ENCODE data around the gene RUBCNL.

- TF ChIP-seq CTCF (conservative IDR thresholded peaks at IDR 0.05; ENCODE audit: low read depth, low read length) (no peak), EZH2phosphoT487 (IDR thresholded peaks at IDR 0.05; ENCODE audit: borderline replicate concordance, low read length) (no peak)
Observed at GRCh38 chr13:46378411-46378810, 8.6 kb downstream of the RUBCNL start.

All from PC-3 (cell line).